Breast epithelium (tissue), 4 donors: ENCODE measurements around the gene RRAS. TPM values are rescaled to one million over a fixed set of nuclear protein-coding genes. Genes with fewer than 3 reads are reported as not detected.

Experiments used
- DNase-seq, 2 donors: peaks; one replicate each; pipeline ENCODE4 v3.0.0-alpha.2; 2019; ENCODE audit warnings: low spot score in 2 of 2
- H3K27ac ChIP-seq, 2 donors: fragments of 200-600 bp; sonication (generic) in 1 of 2; one replicate each; pipeline ENCODE4 v1.5.1; 2016 to 2019; ENCODE audit warnings: mild to moderate bottlenecking in 1 of 2
- H3K27me3 ChIP-seq, 2 donors: fragments of 200-600 bp; sonication (generic) in 1 of 2; one replicate each; pipeline versions ENCODE4 v1.5.1 to v1.6.0; 2017 to 2019; ENCODE audit warnings: control low read depth in 1 of 2, mild to moderate bottlenecking in 1 of 2
- H3K36me3 ChIP-seq: fragments of 200-600 bp; one replicate; pipeline ENCODE4 v1.5.1; 2019
- H3K4me1 ChIP-seq, 2 donors: fragments of 200-600 bp; sonication (generic); one replicate each; pipeline ENCODE4 v1.5.1; 2016 to 2019; ENCODE audit warnings: control low read depth in 1 of 2
- H3K4me3 ChIP-seq, 3 donors: fragments of 200-600 bp; sonication (generic); 1 replicate in 2 of 3; 2 replicates in 1 of 3; pipeline ENCODE4 v1.5.1; 2016 to 2019; ENCODE audit warnings: mild to moderate bottlenecking in 3 of 3, moderate library complexity in 2 of 3
- H3K9me3 ChIP-seq, 2 donors: fragments of 200-600 bp; sonication (generic) in 1 of 2; one replicate each; pipeline ENCODE4 v1.5.1; 2016 to 2019; ENCODE audit warnings: control low read depth in 1 of 2
- POLR2A ChIP-seq: fragments of 450-650 bp; IDR thresholded peaks from one replicate; pipeline ENCODE4 v1.6.1; 2016; ENCODE audit warnings: antibody characterized with exemption, mild to moderate bottlenecking, moderate library complexity
- POLR2AphosphoS5 ChIP-seq, 3 donors: sonication (generic); formaldehyde crosslinking; IDR thresholded peaks; one replicate each; pipeline ENCODE4 v1.6.1; 2017; ENCODE audit warnings: antibody characterized with exemption in 3 of 3
- intact Hi-C: fragments of 100-400 bp; cut with DNase I; formaldehyde crosslinking; loops from one replicate; pipeline ENCODE4 v1.15.1; 2023; ENCODE audit warnings: low total_unique reads
- total RNA-seq, 3 donors: library from RNA; depleted of rRNA; stranded (reverse); fragments of >200 nt; gene quantifications; one replicate each; pipeline ENCODE4 v1.1.0, GENCODE V29; 2016
- TF ChIP-seq, protein P1 (sequence below), 3 donors: fragments of 450-650 bp; IDR thresholded peaks; one replicate each; pipeline ENCODE4 v1.5.1; 2016 to 2017; ENCODE audit warnings: antibody characterized with exemption in 3 of 3, mild to moderate bottlenecking in 3 of 3, moderate library complexity in 3 of 3

Gene RRAS
- total RNA-seq, 3 donors from 2014 or later, result 34.8 to 114 (median 41.0) TPM

- Histone ChIP-seq H3K27me3 (no peaks in the 10 kb centered on the region), H3K4me3 (no peak overlapping the region), H3K4me1 (no peaks in the 10 kb centered on the region), H3K27ac (peak overlapping the region in 1 of 2 donors; percentile 20), H3K36me3 (peaks cover 7% of the 10 kb centered on the region), H3K9me3 (peaks cover 0 to 3% of the 10 kb centered on the region in 2 donors)
- intact Hi-C loops, result no loop called here
- DNase-seq, result no peak
- TF ChIP-seq POLR2A (no peak), POLR2AphosphoS5 (IDR thresholded peaks at IDR 0.05) (no peak)
- TF ChIP-seq, protein P1, sequence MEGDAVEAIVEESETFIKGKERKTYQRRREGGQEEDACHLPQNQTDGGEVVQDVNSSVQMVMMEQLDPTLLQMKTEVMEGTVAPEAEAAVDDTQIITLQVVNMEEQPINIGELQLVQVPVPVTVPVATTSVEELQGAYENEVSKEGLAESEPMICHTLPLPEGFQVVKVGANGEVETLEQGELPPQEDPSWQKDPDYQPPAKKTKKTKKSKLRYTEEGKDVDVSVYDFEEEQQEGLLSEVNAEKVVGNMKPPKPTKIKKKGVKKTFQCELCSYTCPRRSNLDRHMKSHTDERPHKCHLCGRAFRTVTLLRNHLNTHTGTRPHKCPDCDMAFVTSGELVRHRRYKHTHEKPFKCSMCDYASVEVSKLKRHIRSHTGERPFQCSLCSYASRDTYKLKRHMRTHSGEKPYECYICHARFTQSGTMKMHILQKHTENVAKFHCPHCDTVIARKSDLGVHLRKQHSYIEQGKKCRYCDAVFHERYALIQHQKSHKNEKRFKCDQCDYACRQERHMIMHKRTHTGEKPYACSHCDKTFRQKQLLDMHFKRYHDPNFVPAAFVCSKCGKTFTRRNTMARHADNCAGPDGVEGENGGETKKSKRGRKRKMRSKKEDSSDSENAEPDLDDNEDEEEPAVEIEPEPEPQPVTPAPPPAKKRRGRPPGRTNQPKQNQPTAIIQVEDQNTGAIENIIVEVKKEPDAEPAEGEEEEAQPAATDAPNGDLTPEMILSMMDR (IDR thresholded peaks at IDR 0.05), result no peak
Measured at GRCh38 chr19:49614096-49614833, 25.7 kb downstream of the RRAS start.

DNA sequence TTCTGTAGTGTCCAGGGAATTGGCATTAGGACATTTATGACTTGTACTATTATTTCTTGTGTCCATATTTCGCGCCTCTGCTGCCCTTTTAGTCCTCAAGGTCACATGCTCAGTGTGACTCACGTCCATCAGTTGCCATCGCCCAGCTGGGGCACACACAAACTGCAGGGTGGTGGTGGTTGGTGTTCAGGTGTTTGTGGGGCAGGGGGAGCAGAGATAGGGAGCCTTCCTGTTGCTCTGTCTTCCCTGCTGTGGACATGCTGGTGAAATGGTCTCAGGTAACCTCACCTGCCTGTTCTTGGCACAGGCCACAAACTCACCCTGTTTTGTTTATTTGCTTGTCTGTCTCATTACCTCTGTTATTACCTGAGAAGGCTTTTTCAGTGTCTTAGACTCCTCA lies 26.6 kb downstream of the RRAS start:
- TF ChIP-seq POLR2AphosphoS5 (IDR thresholded peaks at IDR 0.05) (no peak), POLR2A (no peak)
- TF ChIP-seq, protein P1 (IDR thresholded peaks at IDR 0.05), result no peak
- peaks cover 0 to 3% of the 10 kb centered on the region in 2 donors for H3K9me3 ChIP-seq
- H3K36me3 ChIP-seq, result peaks cover 7% of the 10 kb centered on the region
- H3K27ac ChIP-seq, result peak overlapping the region in 1 of 2 donors; percentile 35
- H3K4me1 ChIP-seq, result no peaks in the 10 kb centered on the region
- H3K27me3 ChIP-seq, result no peaks in the 10 kb centered on the region
- no peak for DNase-seq
- H3K4me3 ChIP-seq, result no peak overlapping the region
- intact Hi-C loops, result no loop called here

DNA sequence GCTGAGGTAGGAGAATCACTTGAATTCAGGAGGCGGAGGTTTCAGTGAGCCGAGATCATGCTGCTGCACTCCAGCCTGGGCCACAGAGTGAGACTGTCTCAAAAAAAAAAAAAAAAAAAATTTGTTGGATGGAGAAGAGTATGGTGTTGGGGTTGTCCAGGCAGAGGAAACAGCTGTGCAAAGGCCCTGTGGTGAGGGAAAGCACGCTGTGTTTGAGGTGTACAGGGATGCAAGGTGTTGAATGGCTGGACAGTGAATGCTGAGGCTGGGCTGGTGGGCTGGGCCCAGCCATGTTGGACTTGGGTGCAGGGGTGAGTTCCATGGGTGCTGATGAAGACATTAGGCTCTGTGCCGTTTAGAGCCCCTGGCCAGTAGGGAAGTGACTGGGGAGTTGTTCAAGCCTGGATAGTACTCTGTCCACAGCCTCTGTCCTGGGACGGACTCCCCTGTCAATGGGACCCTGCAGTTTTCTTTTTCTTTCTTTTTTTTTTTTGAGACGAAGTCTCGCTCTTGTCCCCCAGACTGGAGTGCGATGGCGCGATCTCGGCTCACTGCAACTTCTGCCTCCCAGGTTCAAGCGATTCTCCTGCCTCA lies 30.3 kb downstream of the RRAS start:
- TF ChIP-seq POLR2AphosphoS5 (IDR thresholded peaks at IDR 0.05) (no peak), POLR2A (no peak)
- TF ChIP-seq, protein P1 (IDR thresholded peaks at IDR 0.05), result no peak
- H3K27me3 ChIP-seq, result no peaks in the 10 kb centered on the region
- H3K4me3 ChIP-seq, result no peak overlapping the region
- no peaks in the 10 kb centered on the region for H3K9me3 ChIP-seq
- intact Hi-C loops, result loop anchor here (10.0 kb wide), 1 partner anchor 1215 kb away; the partner anchor contains the start of genes GRIN2D and KDELR1
- H3K36me3 ChIP-seq, result no peaks in the 10 kb centered on the region
- H3K4me1 ChIP-seq, result no peaks in the 10 kb centered on the region
- H3K27ac ChIP-seq, result no peak overlapping the region
- no peak for DNase-seq

GRCh38 chr19:49605605-49606004 lies 34.3 kb downstream of the RRAS start:
- no peak for DNase-seq
- intact Hi-C loops, result loop anchor here (10.0 kb wide), 1 partner anchor 1211 kb away; the partner anchor contains the start of genes GRIN2D and KDELR1
- no peak overlapping the region for H3K27ac ChIP-seq
- no peak overlapping the region for H3K4me3 ChIP-seq
- H3K9me3 ChIP-seq, result no peaks in the 10 kb centered on the region
- TF ChIP-seq, protein P1 (IDR thresholded peaks at IDR 0.05), result no peak
- no peaks in the 10 kb centered on the region for H3K36me3 ChIP-seq
- no peaks in the 10 kb centered on the region for H3K27me3 ChIP-seq
- H3K4me1 ChIP-seq, result no peaks in the 10 kb centered on the region

- intact Hi-C loops, result loop anchor here (10.0 kb wide), 1 partner anchor 1208 kb away; the partner anchor contains the start of genes GRIN2D and KDELR1
- TF ChIP-seq POLR2AphosphoS5 (IDR thresholded peaks at IDR 0.05), result no peak
- no peak for TF ChIP-seq POLR2A
- TF ChIP-seq, protein P1 (IDR thresholded peaks at IDR 0.05), result no peak
- Histone ChIP-seq H3K4me3 (no peak overlapping the region), H3K9me3 (no peaks in the 10 kb centered on the region), H3K36me3 (no peaks in the 10 kb centered on the region), H3K27ac (no peak overlapping the region), H3K27me3 (no peaks in the 10 kb centered on the region), H3K4me1 (no peaks in the 10 kb centered on the region)
- no peak for DNase-seq
Measured at GRCh38 chr19:49602806-49603205, 37.1 kb downstream of the RRAS start.
